NCI-H82 treated with DMSO at 0.1 percent for 48 hours (cell line): ENCODE measurements around the gene TCEAL3.
"Not testable (repeated sequence)": the region's sequence is repeated elsewhere in the genome, so short reads cannot be mapped to it uniquely, and the experiment has no call there.

Experiments used
- DNase-seq: peaks from one replicate; lab custom pipeline; 2025; ENCODE audit not compliant: unreplicated experiment; lab: John Stamatoyannopoulos, UW

The TCEAL3 gene, protein sequence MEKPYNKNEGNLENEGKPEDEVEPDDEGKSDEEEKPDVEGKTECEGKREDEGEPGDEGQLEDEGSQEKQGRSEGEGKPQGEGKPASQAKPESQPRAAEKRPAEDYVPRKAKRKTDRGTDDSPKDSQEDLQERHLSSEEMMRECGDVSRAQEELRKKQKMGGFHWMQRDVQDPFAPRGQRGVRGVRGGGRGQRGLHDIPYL

GRCh38 chrX:103607364-103608305, at the start of gene TCEAL3:
Gene TCEAL3 (plus strand): TSS chrX:103607963. CDS start chrX:103609065, 1,102 bp downstream.
- DNase-seq, result no peak

DNA sequence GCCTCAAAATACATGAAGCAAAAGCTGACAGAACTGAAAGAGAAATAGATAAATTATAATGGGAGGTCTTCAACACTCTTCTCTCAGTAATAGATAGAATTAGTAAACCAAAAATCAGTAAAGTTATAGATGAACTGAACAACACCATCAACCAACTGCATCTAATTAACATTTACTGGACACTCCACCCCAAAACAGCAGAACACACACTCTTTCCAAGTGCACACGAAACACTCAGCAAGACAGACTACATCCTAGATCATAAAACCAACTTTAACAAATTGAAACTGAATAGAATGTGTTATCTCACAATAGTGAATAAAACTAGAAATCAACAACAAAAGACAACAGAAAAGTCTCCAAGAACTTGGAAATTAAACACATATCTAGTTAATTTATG, 47.5 kb upstream of the TCEAL3 start:
- DNase-seq, result no peak

DNA sequence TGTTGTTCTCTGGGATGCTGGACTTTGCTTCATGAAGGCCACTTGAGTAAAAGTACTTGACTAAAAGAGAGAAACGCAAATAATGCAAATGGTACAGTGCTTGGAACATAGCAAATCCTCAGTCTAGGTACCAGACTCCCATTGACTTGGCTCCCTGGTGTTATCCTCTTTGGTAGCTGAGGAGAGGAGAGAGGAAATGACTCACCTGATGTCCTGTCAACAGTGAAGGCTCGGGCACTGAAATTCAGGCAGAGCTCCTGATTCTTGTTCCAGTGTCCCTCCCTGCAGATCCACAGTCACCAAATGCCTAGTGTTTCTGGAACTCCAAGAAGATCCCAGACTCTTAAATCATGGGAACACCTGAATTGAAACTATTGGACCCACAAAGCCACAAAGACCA, 45.0 kb upstream of the TCEAL3 start:
- DNase-seq, result no peak

DNA sequence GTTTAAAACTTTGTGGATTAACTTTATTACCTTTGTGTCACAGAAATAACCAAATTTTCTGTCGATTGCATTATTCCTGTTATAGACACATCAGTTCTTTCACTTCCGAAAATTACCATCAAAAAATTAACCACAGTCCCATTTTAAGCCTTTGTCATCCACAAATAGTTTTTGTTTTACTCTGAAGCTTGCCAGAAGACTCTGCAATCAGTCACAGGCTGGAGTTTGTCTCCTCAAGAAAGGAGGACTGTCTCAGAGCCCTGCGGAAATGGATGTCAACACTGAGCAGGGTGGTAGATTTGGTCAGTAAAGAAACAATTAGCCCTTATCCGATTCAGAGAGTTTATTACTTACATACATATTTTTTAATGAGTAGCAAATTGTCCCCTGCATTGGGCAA, 42.6 kb upstream of the TCEAL3 start:
- DNase-seq, result no peak

DNA sequence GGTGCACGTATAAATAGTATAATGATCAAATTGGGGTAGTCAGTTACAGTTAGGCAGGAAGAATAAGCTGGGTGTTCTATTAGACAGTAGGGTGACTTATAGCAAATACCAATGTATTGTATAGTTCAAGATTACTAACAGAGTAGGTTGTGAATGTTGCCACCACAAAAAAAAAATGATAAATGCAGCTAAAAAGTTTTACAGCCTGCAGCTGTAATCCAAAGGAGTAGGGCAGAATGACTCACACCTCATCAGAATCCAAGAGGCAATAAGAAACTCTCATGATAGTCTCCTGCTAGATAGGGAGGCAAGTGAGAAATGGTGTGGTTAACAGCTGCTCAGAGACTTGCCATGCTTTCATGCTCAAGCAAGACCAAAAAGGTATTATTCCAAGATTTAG, 42.0 kb upstream of the TCEAL3 start:
- DNase-seq, result no peak

- no peak for DNase-seq
These were observed 36.6 kb upstream of the TCEAL3 start for GRCh38 chrX:103571121-103571520.

- no peak for DNase-seq
These were observed 36.0 kb upstream of the TCEAL3 start for GRCh38 chrX:103571726-103572125.

DNA sequence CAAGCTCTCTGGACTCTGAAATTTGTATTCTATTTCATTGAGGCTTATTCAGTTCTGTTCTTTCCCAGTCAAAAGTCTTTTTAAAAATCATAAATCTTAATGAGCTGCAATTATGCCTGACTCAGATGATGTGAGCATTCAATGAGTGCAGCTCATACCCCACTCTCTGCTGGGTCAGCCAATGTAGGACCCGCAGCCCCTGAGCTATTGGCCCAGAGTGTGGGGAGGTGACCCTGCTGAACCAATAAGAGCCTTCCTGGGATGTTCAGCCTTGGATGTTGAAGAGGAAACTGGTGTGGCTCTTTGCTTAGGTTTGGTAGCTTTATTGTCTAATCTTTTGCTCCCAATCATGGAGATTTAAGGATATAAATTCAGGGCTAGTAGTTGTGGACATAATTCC, 34.6 kb upstream of the TCEAL3 start:
- no peak for DNase-seq

DNA sequence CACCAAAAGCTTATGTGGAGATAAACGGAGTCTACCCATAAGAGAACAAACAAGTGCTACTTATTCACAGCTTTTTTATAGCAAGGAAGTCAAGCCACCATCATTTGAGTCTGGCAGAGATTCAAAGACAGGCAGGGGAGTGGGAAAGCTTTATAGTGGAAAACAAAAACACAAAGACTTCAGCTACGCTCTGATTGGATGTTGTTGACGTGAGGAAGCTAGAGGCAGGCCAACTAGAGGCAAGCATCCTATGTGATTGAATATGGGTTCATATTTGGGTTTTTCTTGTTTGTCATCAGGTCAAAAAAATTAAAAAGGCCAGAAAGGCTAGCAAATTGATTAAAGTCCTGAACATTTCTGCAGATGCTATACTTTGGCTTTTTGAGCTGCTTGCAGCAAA, 23.2 kb upstream of the TCEAL3 start:
- DNase-seq, result no peak

- DNase-seq, result peak; percentile 5
These were observed 22.1 kb upstream of the TCEAL3 start, which contains the start of gene TCEAL4 for GRCh38 chrX:103585411-103586313. Gene TCEAL4 (plus strand): TSS chrX:103585515. CDS start chrX:103586676, 1,161 bp downstream.

DNA sequence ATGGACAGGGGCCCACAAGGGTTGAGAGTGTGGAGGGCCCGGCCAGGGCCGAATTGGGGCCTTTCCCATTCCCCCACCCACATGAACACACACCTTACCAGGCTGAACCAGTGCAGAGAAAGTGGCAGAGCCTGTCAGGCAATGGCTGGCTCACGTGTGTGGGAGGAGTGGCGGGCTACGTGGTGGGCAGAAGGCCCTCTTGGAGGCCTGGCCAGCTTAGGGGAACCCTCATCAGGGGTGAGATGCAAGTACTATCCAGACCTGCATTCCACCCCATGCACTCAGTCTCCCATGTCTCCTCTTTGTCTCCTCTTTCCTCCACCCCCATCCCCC, 21.5 kb upstream of the TCEAL3 start:
- no peak for DNase-seq

- DNase-seq, result no peak
These were observed 21.1 kb upstream of the TCEAL3 start for GRCh38 chrX:103586659-103587058.

- DNase-seq, result not testable (repeated sequence)
These were observed 15.5 kb upstream of the TCEAL3 start for GRCh38 chrX:103592295-103592694.

GRCh38 chrX:103595202-103595601, 12.6 kb upstream of the TCEAL3 start:
- DNase-seq, result not testable (repeated sequence)

DNA sequence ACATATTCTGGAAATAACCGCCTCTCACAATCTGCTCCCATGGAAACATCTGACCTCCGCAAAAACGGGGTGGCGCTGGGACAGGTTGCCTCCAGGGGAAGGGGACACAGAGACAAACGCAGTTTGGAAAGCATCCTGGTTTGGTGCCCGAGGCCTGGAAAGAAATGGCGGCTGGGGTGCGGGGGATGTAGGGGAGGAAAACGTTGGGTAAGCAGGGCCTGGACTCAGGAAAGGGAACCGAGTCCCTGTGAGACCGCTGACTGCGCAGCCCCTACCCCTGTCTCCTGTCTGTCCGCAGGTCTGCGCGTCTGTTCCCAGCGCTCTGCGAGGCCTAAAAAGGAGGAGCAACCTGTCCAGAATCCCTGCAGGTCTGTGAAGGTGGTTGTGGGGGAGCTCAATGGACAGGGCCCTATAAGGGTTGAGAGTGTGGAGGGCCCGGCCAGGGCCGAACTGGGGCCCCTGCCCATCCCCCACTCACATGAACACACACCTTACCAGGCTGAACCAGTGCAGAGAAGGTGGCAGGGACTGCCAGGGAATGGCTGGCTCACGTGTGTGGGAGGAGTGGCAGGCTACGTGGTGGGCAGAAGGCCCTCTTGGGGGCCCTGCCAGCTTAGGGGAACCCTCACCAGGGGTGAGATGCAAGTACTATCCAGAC, 672 bp downstream of the TCEAL3 start:
- no peak for DNase-seq

DNA sequence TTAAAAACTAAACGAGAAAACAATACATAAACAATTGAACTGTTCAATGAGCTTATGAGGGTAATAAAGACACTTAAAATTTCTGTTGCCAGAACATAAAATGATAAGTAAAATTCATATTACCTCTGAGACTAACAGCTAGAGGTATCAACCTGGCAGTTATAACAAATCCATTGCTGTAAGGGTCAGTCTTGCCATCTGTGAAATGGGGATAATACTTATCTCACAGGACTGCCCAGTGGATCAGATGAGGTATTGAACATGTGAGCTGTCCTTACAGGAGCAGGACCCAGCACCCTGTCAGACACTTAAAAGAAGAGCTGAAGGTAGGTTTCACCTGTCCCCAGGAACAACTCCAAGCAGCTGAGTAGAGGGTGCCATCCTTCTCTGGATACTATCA, 2.5 kb downstream of the TCEAL3 start:
- no peak for DNase-seq

DNA sequence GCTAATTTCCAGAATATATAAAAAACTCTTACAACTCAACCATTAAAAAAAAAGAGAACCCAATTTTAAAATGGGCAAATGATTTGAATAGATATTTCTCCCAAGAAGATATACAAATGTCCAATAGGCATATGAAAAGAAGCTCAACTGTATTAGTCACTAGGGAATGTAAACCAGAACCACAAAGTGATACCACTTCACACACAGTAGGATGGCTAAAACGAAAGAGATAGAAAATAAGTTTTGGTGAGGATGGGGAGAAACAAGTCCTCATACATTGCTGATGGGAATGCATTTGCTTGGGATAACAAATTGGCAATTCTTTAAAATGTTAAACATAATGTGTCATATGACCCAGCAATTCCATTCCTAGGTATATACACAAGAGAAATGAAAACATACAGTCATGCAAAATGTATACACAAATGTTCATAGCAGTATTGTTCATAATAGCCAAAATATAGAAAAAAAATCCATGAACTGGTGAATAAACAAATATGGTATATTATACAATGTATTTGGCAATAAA, 5.7 kb downstream of the TCEAL3 start:
- DNase-seq, result no peak

DNA sequence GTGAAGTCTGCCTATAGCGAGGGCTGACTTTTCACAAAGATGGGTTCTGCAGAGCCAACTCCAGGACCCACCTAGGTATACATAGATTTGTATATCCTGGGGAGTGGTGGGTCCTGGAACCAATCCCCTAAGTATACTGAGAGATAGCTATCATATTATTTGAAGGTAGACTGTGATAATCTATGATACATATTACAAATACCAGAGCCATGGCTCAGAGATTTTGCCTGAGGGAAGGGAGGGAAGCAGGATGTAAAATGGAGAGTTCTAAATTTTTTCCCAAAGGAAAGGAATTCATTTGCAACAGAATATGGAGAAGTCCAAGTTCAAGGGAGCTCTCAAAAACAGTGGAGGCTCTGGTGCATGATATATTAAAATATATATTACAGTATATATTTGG, 7.2 kb downstream of the TCEAL3 start:
- DNase-seq, result no peak

DNA sequence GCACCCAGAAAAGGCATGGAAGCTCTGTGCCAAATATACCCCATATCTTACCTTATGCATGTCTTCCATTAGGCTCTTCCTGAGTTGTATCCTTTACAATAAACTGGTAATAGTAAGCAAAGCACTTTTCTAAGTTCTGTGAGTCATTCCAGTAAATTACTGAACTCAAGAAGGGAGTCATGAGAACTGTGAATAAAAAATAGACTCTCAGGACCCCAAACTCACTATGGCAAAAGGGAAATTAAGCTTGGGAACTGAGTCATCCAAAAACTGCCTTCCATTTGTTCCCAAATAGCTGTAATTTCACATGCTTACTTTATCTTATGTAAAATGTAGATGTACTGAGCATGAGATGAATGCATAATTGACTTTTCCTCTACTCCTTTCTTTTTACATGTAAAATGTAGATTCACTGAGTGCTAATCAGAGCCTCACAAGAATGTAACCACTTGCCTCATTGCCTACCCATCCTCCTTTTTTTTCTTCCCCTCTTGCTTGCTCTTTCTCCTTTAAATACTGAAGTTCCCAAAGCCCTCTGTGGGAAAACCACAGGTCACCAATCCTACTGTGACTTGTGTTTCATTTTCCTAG, 8.1 kb downstream of the TCEAL3 start:
- DNase-seq, result no peak

GRCh38 chrX:103616676-103617186, 9.0 kb downstream of the TCEAL3 start:
- DNase-seq, result no peak
